ENCODE data around the gene LRIG3. TPM values are rescaled to one million over a fixed set of nuclear protein-coding genes. Genes with fewer than 3 reads are reported as not detected.

LRIG3 gene
- total and polyA plus RNA-seq, 2 of the 8 experiments (the other 6 are each of a cell fraction or from before 2014, with no cell fraction given) = 6.5 to 9.1 TPM

GRCh38 chr12:58833853-58834252 is 86.5 kb downstream of the LRIG3 start:
- FAIRE-seq (no peak), DNase-seq (ENCODE audit: low read depth in 1 of 2, low spot score in 2 of 2) (no peak)
- Histone ChIP-seq H3K9ac (replicated peaks in 1 of 4; ENCODE audit: extremely low read depth in 1 of 4, low read depth in 3 of 4, low read length in 3 of 4) (no peak overlapping the region), H3K27ac (ENCODE audit: low read depth, low read length) (no peak overlapping the region), H3K23me2 (ENCODE audit: low read depth, low read length) (no peaks in the 10 kb centered on the region), H4K20me1 (replicated peaks in 1 of 2; ENCODE audit: control insufficient read depth in 1 of 2, insufficient read depth in 2 of 2, low read length in 2 of 2) (no peaks in the 10 kb centered on the region), H3K4me2 (ENCODE audit: insufficient read depth in 1 of 2, low read depth in 2 of 2, low read length in 2 of 2) (no peak overlapping the region), H3K18ac (ENCODE audit: extremely low read depth, low read length) (no peak overlapping the region), H3K23ac (ENCODE audit: insufficient read length) (no peak overlapping the region), H2BK20ac (ENCODE audit: low read length) (no peak overlapping the region), H2BK15ac (ENCODE audit: low read length) (no peak overlapping the region), H3K27me3 (replicated peaks in 1 of 4; ENCODE audit: control insufficient read depth in 3 of 4, extremely low read depth in 1 of 4, insufficient read depth in 3 of 4, low read length in 3 of 4) (no peaks in the 10 kb centered on the region), H3K4ac (replicated peaks; ENCODE audit: insufficient read length, low read depth, low read length) (no peak overlapping the region), H2BK12ac (ENCODE audit: low read depth, low read length) (no peak overlapping the region), H3K9me3 (ENCODE audit: insufficient read depth in 2 of 2, low read depth in 1 of 2, low read length in 1 of 2) (no peaks in the 10 kb centered on the region), H3K4me3 (ENCODE audit: extremely low read depth in 1 of 4, insufficient read depth in 2 of 4, low read depth in 3 of 4, low read length in 4 of 4) (no peak overlapping the region), H2AK5ac (ENCODE audit: low read depth, low read length) (no peak overlapping the region), H2BK5ac (ENCODE audit: low read depth, low read length) (no peak overlapping the region), H2AFZ (ENCODE audit: low read length) (no peak overlapping the region), H3K36me3 (ENCODE audit: control insufficient read depth in 2 of 4, insufficient read depth in 4 of 4, low read length in 3 of 4) (no peaks in the 10 kb centered on the region), H4K5ac (ENCODE audit: insufficient read length, low read depth, low read length) (no peak overlapping the region), H4K91ac (replicated peaks; ENCODE audit: insufficient read length, low read length) (no peak overlapping the region), H3K56ac (replicated peaks; ENCODE audit: insufficient read length, low read depth, low read length) (no peak overlapping the region), H3K14ac (ENCODE audit: insufficient read length) (no peak overlapping the region), H3K79me1 (ENCODE audit: low read depth, low read length) (no peaks in the 10 kb centered on the region), H3K79me2 (ENCODE audit: control insufficient read depth in 1 of 2, insufficient read depth in 2 of 2, low read length in 2 of 2) (no peaks in the 10 kb centered on the region), H4K8ac (ENCODE audit: extremely low read depth, insufficient read depth, low read length) (no peak overlapping the region), H3K4me1 (replicated peaks in 1 of 4; ENCODE audit: control insufficient read depth in 3 of 4, insufficient read depth in 4 of 4, low read length in 3 of 4) (no peaks in the 10 kb centered on the region), H2BK120ac (replicated peaks; ENCODE audit: low read depth, low read length) (no peak overlapping the region)
- CTCF ChIA-PET (ENCODE audit: partially characterized antibody) = interaction anchor here (0.6 to 2.1 kb wide), 4 partner anchors 10 to 169 kb away, joined by 3 to 5 read pairs (median 4); no protein-coding TSS in a partner anchor
- POLR2A ChIA-PET (ENCODE audit: partially characterized antibody) = no interaction called here
- 90% methylated on average over 3 of the region's 3 CpGs; no CpG with 5 or more reads in 1 of the 2 experiments for WGBS, 2 experiments (ENCODE audit: extremely low coverage in 1 of 2, insufficient coverage in 1 of 2, insufficient read length in 1 of 2, insufficient replicate concordance in 2 of 2, low coverage in 1 of 2, low lambda C conversion rate in 2 of 2, missing lambda C conversion rate in 1 of 2)
- no peak for TF ChIP-seq ZNF274 (IDR thresholded peaks at IDR 0.05; ENCODE audit: borderline replicate concordance, extremely low read depth, low read length)
- TF ChIP-seq, protein P1, sequence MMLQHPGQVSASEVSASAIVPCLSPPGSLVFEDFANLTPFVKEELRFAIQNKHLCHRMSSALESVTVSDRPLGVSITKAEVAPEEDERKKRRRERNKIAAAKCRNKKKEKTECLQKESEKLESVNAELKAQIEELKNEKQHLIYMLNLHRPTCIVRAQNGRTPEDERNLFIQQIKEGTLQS (IDR thresholded peaks at IDR 0.05; ENCODE audit: insufficient read depth, low read depth, low read length) = no peak
- no peak for TF ChIP-seq TAF1 (IDR thresholded peaks at IDR 0.05; ENCODE audit: low read depth, low read length)
- TF ChIP-seq RXRA (IDR thresholded peaks at IDR 0.05; ENCODE audit: insufficient read depth, low read depth, low read length) = no peak
- TF ChIP-seq TCF12 (IDR thresholded peaks at IDR 0.05; ENCODE audit: low read depth, low read length) = no peak
